VCaP (cell line): ENCODE data around the gene GALP.
"Not testable (repeated sequence)": the region's sequence is repeated elsewhere in the genome, so short reads cannot be mapped to it uniquely, and the experiment has no call there.

Experiments used
- H3K27ac ChIP-seq: fragments of 450-650 bp; 2 replicates; pipeline ENCODE4 v1.5.1; 2017
- CTCF ChIP-seq: fragments of 450-650 bp; conservative IDR thresholded peaks from 2 replicates; pipeline ENCODE4 v1.5.1; 2017; ENCODE audit warnings: mild to moderate bottlenecking, moderate library complexity

Gene GALP

GRCh38 chr19:56175861-56176307 lies at the start of gene GALP:
Gene GALP (plus strand): TSS chr19:56176008. CDS start chr19:56177109, 1,101 bp downstream.
- not testable (repeated sequence) for H3K27ac ChIP-seq

- H3K27ac ChIP-seq, result no peak overlapping the region
These were observed 48.6 kb upstream of the GALP start for GRCh38 chr19:56126983-56127780.

GRCh38 chr19:56130006-56130405 lies 45.8 kb upstream of the GALP start:
- TF ChIP-seq CTCF, result no peak

More at GRCh38 chr19:56126983-56127780, 48.6 kb upstream of the GALP start:
- no peak for TF ChIP-seq CTCF

GRCh38 chr19:56131651-56132050 lies 44.2 kb upstream of the GALP start:
- TF ChIP-seq CTCF, result no peak
- no peak overlapping the region for H3K27ac ChIP-seq

More at GRCh38 chr19:56130006-56130405, 45.8 kb upstream of the GALP start:
- H3K27ac ChIP-seq, result no peak overlapping the region

GRCh38 chr19:56132316-56132822 lies 43.4 kb upstream of the GALP start:
- no peak for TF ChIP-seq CTCF
- no peak overlapping the region for H3K27ac ChIP-seq

GRCh38 chr19:56133858-56134653 lies 41.8 kb upstream of the GALP start:
- no peak overlapping the region for H3K27ac ChIP-seq
- TF ChIP-seq CTCF, result no peak

- no peak overlapping the region for H3K27ac ChIP-seq
- no peak for TF ChIP-seq CTCF
These were observed 41.2 kb upstream of the GALP start for GRCh38 chr19:56134654-56134921.

- no peak for TF ChIP-seq CTCF
- H3K27ac ChIP-seq, result peak overlapping the region; percentile 99
These were observed 39.4 kb upstream of the GALP start for GRCh38 chr19:56136362-56136761.
